ENCODE data around the gene DCAKD.

DCAKD gene

DNA sequence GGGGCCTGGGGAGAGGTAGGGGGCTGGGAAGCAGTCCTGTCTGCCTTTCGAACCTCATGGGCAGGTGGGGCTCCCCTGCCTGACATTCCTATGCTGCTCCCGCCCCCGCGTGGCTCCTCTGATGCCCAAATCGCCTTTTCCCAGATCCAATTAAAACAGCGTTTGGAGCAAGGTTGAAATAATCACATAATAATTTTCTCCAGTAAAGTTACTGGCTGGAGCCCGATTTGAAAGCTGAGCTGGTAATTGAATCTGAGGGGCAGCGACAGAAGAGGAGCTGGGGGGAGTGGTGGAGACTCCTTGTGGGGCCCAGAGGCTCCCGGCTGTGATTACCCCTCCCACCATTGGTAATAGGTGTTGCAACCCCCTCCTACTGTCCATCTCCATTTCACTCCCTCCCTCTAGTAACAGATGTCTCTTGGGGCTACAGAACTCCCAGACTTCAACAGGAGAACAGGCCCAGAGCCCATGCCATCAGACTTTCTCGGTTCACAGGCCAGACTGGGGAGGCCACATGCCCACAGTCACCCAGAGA is 44.4 kb downstream of the DCAKD start:
- in situ Hi-C loops (cut with MboI; ENCODE audit: low pct_unique_long_range_greater_than_20kb, low sequenced_read_pairs, unreplicated experiment): no loop called here
- DNase-seq (ENCODE audit: low spot score): no peak
- TF ChIP-seq, protein P1, sequence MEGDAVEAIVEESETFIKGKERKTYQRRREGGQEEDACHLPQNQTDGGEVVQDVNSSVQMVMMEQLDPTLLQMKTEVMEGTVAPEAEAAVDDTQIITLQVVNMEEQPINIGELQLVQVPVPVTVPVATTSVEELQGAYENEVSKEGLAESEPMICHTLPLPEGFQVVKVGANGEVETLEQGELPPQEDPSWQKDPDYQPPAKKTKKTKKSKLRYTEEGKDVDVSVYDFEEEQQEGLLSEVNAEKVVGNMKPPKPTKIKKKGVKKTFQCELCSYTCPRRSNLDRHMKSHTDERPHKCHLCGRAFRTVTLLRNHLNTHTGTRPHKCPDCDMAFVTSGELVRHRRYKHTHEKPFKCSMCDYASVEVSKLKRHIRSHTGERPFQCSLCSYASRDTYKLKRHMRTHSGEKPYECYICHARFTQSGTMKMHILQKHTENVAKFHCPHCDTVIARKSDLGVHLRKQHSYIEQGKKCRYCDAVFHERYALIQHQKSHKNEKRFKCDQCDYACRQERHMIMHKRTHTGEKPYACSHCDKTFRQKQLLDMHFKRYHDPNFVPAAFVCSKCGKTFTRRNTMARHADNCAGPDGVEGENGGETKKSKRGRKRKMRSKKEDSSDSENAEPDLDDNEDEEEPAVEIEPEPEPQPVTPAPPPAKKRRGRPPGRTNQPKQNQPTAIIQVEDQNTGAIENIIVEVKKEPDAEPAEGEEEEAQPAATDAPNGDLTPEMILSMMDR (IDR thresholded peaks at IDR 0.05; ENCODE audit: extremely low read depth, insufficient read depth, missing control alignments): no peak

DNA sequence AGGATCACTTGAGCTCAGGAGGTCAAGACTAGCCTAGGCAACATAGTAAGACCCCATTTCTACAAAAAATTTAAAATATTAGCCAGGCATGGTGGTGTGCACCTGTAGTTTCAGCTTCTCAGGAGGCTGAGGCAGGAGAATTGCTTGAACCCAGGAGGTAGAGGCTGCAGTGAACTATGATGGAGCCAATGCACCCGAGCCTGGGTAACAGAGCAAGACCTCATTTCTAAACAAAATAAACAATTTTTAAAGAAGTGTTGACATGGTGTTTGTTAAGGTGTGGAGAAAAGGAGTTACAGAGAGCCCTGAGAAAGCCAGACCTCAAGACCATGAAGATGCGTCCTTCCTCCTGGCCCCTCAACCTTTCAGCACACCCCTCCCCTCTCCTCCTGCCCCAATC is 45.7 kb downstream of the DCAKD start:
- DNase-seq (ENCODE audit: low spot score): no peak
- TF ChIP-seq, protein P1 (IDR thresholded peaks at IDR 0.05; ENCODE audit: extremely low read depth, insufficient read depth, missing control alignments): no peak
- in situ Hi-C loops (cut with MboI; ENCODE audit: low pct_unique_long_range_greater_than_20kb, low sequenced_read_pairs, unreplicated experiment): no loop called here

DNA sequence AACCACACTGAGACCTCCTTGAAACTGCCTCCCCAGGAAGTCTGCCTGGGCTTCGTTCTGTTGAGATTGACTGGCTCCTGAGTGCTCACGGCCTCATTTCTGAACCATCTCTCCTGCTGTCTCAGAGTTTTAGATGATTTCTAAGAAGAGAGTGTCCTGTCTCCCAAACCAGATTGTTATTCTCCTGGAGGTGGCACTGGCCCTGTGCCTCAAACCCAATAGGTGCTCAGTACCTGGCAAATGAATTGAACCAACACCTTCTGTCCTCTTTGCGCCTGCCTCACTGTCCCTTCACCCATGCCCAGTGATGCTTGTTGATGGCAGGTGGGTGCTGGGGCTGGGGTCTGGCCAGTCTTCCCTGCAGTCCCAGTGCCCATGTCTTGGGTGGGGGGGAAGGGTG is 47.0 kb downstream of the DCAKD start:
- DNase-seq (ENCODE audit: low spot score): no peak
- in situ Hi-C loops (cut with MboI; ENCODE audit: low pct_unique_long_range_greater_than_20kb, low sequenced_read_pairs, unreplicated experiment): no loop called here

DNA sequence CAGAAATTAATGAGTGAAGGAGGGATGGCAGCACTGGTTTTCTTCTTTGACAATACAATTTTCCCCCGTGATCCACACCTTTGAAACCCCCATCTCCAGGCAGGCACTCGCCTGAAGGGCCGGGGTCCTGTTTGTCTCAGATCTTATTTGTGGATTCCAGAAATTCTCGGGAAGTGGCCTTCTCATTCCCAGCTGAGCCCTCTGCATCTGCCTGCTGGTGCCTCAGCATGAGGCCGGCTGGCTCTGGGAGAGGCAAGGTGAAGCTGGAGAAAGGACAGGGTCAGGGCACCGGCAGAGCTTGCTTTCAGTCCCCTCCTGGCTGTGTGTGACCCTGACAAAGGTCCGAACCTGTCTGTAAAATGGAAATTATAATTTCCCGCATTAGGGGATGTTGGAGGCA is 47.6 kb downstream of the DCAKD start:
- no peak for DNase-seq (ENCODE audit: low spot score)
- TF ChIP-seq, protein P1 (IDR thresholded peaks at IDR 0.05; ENCODE audit: extremely low read depth, insufficient read depth, missing control alignments): no peak
- in situ Hi-C loops (cut with MboI; ENCODE audit: low pct_unique_long_range_greater_than_20kb, low sequenced_read_pairs, unreplicated experiment): no loop called here

More for the DNA sequence above, 47.0 kb downstream of the DCAKD start:
- TF ChIP-seq, protein P1 (IDR thresholded peaks at IDR 0.05; ENCODE audit: extremely low read depth, insufficient read depth, missing control alignments): no peak

DNA sequence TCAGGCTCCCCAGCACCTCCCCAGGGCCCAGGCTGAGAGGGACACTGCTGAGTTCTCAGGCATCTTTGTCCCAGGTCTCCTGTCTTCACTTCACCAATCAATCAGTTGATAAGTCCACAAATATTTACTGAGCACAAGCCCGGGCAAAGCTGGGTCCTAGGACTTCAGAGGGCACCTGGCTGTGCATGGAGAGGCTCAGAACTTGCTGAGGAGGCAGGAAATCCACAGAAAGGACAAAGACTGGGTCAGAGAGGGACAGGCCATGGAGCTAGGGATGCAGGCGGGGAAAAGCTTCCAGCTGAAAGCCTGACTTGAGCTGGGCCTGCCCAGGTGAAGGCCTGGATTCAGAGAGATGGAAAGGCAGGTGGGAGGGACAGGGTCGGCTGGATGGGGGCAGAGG is 50.1 kb downstream of the DCAKD start:
- in situ Hi-C loops (cut with MboI; ENCODE audit: low pct_unique_long_range_greater_than_20kb, low sequenced_read_pairs, unreplicated experiment): no loop called here
- TF ChIP-seq, protein P1 (IDR thresholded peaks at IDR 0.05; ENCODE audit: extremely low read depth, insufficient read depth, missing control alignments): no peak
- DNase-seq (ENCODE audit: low spot score): no peak

DNA sequence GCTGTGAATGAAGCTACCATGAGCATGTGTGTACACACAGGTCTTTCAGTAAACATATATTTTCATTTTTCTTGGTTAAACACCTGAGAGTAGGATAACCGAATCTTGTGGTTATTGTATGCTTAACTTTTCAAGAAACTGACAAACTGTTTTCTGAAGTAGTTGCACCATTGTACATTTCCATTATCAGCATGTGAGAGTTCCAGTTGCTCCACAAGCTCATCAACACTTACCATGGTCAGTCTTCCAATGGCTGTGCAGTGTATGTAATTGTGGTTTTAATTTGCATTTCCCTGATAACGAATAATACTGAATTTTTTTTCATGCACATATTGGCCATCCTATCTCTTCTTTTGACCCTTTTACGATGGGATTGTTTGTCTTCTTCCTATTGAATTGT is 52.0 kb downstream of the DCAKD start:
- TF ChIP-seq, protein P1 (IDR thresholded peaks at IDR 0.05; ENCODE audit: extremely low read depth, insufficient read depth, missing control alignments): no peak
- DNase-seq (ENCODE audit: low spot score): no peak
- in situ Hi-C loops (cut with MboI; ENCODE audit: low pct_unique_long_range_greater_than_20kb, low sequenced_read_pairs, unreplicated experiment): no loop called here

DNA sequence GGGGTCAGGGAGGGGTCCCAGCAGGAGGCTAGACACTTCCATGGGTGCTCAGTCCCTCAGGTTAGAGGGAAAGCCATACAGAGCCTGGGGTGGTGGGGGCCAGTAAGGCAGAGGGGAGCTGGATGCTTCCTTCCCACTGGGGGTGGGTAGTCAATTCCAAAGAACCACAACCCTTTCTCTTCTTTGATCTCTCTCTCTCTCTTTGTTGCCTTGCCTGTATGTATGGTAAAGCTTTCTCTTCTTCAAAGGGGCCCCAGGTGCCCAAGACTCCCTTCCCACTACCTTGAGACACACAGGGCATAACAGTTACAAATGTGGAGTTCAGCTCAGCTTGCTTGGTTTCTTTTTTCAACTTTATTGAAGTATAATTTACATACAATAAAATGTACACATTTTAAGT is 52.8 kb downstream of the DCAKD start:
- TF ChIP-seq, protein P1 (IDR thresholded peaks at IDR 0.05; ENCODE audit: extremely low read depth, insufficient read depth, missing control alignments): no peak
- DNase-seq (ENCODE audit: low spot score): no peak
- in situ Hi-C loops (cut with MboI; ENCODE audit: low pct_unique_long_range_greater_than_20kb, low sequenced_read_pairs, unreplicated experiment): no loop called here

Measured in GM13977 (cell line).